Measurements from ENCODE around the gene PERCC1. TPM values are rescaled to one million over a fixed set of nuclear protein-coding genes. Genes with fewer than 3 reads are reported as not detected.
"Not testable (repeated sequence)": the region's sequence is repeated elsewhere in the genome, so short reads cannot be mapped to it uniquely, and the experiment has no call there.

Gene PERCC1
- total RNA-seq, 6 experiments from 2014 or later: not detected

DNA sequence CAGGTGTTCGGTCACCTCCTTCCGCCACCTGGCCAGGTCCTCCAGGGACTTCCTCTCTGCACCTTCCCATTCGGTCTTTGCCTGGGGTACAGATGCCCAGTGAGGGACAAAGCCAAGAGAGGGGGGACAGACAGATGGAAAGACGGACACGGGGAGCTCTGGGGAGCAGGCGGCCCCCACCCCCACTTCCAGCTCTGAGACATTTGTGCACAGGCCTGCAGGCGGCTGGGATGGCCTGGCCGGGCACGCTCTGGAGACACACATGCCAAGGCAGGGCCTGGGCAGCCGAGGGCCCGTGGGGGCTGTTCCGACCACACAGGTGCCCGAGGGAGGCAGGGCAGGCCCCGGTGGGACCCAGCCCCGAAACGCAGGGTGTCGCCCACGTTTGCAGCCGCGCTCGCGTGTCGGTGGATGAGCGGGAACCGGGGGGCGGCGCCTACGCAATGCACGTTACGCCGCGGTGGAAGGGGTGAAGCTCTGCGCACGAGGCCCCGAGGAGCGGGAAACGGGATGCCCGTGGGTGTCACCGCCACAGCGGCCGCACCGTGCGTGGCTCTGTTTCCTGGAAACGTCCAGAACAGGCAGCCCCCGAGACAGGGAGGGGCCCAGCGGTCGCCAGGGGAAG, 6.0 kb downstream of the PERCC1 start:
- no peaks in the 10 kb centered on the region for H3K9me3 Mint-ChIP-seq
- H3K4me3 Mint-ChIP-seq: no peak overlapping the region
- H3K4me1 Mint-ChIP-seq (ENCODE audit: low read depth): no peaks in the 10 kb centered on the region
- no peaks in the 10 kb centered on the region for H3K27me3 Mint-ChIP-seq (ENCODE audit: insufficient read depth)
- H3K27ac Mint-ChIP-seq: no peak overlapping the region
- TF ChIP-seq, protein P1, sequence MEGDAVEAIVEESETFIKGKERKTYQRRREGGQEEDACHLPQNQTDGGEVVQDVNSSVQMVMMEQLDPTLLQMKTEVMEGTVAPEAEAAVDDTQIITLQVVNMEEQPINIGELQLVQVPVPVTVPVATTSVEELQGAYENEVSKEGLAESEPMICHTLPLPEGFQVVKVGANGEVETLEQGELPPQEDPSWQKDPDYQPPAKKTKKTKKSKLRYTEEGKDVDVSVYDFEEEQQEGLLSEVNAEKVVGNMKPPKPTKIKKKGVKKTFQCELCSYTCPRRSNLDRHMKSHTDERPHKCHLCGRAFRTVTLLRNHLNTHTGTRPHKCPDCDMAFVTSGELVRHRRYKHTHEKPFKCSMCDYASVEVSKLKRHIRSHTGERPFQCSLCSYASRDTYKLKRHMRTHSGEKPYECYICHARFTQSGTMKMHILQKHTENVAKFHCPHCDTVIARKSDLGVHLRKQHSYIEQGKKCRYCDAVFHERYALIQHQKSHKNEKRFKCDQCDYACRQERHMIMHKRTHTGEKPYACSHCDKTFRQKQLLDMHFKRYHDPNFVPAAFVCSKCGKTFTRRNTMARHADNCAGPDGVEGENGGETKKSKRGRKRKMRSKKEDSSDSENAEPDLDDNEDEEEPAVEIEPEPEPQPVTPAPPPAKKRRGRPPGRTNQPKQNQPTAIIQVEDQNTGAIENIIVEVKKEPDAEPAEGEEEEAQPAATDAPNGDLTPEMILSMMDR (IDR thresholded peaks at IDR 0.05): no peak
- DNase-seq: no peak
- no peaks in the 10 kb centered on the region for H3K36me3 Mint-ChIP-seq (ENCODE audit: low read depth)

DNA sequence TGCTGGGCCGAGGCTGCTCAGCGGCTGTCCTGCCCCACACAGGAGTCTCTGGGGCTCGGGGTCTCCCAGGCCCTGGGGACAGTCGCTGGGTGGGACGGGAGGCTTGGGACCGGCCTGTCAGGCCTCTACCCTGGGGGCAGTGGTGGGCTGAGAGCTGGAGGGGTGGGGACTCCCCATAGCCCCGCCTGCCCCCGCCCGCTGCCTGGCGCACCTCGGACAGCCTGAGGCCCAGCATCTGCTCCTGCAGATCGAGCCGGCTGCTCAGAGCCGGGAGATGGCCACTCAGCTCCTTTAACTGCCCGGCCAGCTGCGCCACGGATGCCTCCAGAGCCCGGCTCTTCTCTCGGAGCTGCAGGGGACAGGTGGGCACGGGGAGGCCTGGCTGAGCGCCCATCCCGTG, 6.7 kb downstream of the PERCC1 start:
- Mint-ChIP-seq H3K4me3 (no peak overlapping the region), H3K9me3 (no peaks in the 10 kb centered on the region), H3K27ac (no peak overlapping the region), H3K36me3 (ENCODE audit: low read depth) (no peaks in the 10 kb centered on the region), H3K27me3 (ENCODE audit: insufficient read depth) (no peaks in the 10 kb centered on the region), H3K4me1 (ENCODE audit: low read depth) (no peaks in the 10 kb centered on the region)
- TF ChIP-seq, protein P1 (IDR thresholded peaks at IDR 0.05): no peak
- no peak for DNase-seq

DNA sequence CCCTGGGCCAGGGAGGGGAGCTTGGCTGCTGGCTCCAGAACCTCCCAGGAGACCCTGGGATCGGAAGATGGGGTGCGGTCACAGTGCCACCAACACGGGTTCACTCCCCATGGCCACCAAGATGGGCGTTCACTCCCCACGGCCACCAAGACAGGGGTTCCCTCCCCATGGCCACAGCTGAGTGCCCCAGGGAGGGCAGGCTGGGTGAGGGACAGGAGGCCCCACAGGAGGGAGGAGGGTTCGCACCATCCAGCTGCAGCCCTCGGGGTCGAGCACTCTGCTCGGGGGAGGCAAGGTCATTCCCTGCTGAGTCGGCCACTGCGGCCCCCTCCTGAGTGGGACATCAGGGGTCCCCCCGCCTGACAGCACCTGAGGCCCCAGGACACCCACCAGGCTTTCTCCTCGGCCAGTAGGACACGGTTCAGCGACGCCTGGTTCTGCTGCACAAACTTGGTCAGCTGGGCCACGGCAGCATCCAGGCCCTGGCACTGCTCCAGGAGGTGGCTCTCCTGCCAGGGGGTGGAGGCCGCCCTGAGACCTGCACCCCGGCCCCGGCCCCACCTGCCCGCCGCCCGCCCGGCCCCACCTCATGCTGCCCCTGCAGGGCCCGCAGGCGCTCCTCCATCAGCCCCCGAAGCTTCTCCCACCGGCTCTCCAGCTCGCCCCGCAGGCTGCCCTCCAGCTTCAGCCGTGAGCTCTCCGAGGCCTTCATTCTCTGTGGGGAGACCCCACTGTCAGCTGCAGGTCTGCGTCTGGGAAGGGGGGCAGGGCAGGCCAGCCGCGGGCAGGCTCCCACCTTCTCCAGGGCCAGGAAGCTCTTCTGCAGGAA, 7.6 kb downstream of the PERCC1 start:
- H3K27ac Mint-ChIP-seq: no peak overlapping the region
- H3K27me3 Mint-ChIP-seq (ENCODE audit: insufficient read depth): no peaks in the 10 kb centered on the region
- no peaks in the 10 kb centered on the region for H3K4me1 Mint-ChIP-seq (ENCODE audit: low read depth)
- no peak overlapping the region for H3K4me3 Mint-ChIP-seq
- TF ChIP-seq, protein P1 (IDR thresholded peaks at IDR 0.05): no peak
- no peak for DNase-seq
- H3K9me3 Mint-ChIP-seq: no peaks in the 10 kb centered on the region
- H3K36me3 Mint-ChIP-seq (ENCODE audit: low read depth): no peaks in the 10 kb centered on the region

DNA sequence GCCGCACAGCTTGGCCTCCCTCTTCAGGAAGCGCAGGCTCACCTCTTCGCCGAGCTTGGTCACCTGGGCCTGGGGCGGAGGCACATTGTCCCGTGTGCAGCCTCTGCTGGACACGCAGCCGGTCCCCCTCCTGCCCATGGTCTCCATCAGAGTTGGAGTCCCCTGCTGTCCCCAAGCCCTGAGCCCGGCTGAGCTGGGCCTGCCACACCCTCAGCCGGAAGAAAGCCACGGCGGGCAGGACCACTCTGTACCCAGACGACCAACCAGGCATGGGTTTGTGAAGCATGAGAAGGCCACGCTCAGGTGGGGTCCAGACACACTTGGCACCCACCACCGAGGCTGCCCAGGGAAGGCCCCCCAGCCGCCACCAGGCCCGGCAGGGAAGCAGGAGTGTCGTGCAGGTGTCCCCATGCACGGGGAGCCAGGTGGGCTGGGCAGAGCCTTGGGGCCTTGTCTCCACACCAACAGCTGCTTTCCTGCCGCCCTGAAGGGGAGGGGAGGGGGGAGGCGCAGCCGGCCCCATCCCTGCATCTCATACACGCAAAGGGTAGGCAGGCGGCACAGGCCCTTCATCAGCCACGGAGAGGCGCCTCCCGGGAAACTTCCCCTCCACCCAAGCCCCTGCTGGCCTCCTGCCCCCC, 8.3 kb downstream of the PERCC1 start:
- TF ChIP-seq, protein P1 (IDR thresholded peaks at IDR 0.05): no peak
- no peak for DNase-seq
- Mint-ChIP-seq H3K36me3 (ENCODE audit: low read depth) (no peaks in the 10 kb centered on the region), H3K9me3 (no peaks in the 10 kb centered on the region), H3K27ac (no peak overlapping the region), H3K4me3 (no peak overlapping the region), H3K4me1 (ENCODE audit: low read depth) (no peaks in the 10 kb centered on the region), H3K27me3 (ENCODE audit: insufficient read depth) (no peaks in the 10 kb centered on the region)

GRCh38 chr16:1439699-1440074, 8.8 kb downstream of the PERCC1 start:
- H3K36me3 Mint-ChIP-seq (ENCODE audit: low read depth); H3K27me3 Mint-ChIP-seq (ENCODE audit: insufficient read depth); H3K4me3 Mint-ChIP-seq; H3K9me3 Mint-ChIP-seq; H3K27ac Mint-ChIP-seq; DNase-seq; H3K4me1 Mint-ChIP-seq (ENCODE audit: low read depth): not testable (repeated sequence)

- Mint-ChIP-seq H3K27ac (no peak overlapping the region), H3K4me3 (no peak overlapping the region), H3K9me3 (no peaks in the 10 kb centered on the region), H3K27me3 (ENCODE audit: insufficient read depth) (no peaks in the 10 kb centered on the region), H3K36me3 (ENCODE audit: low read depth) (no peaks in the 10 kb centered on the region), H3K4me1 (ENCODE audit: low read depth) (no peaks in the 10 kb centered on the region)
- DNase-seq: no peak
- TF ChIP-seq, protein P1 (IDR thresholded peaks at IDR 0.05): no peak
These were observed 10.5 kb downstream of the PERCC1 start for GRCh38 chr16:1441391-1441829.
